Measurements from ENCODE around the gene PPIC. TPM values are rescaled to one million over a fixed set of nuclear protein-coding genes. Genes with fewer than 3 reads are reported as not detected.

The PPIC gene
- total RNA-seq, 1 experiment from 2014 or later, result 10.9 TPM

Small RNA genes within 50 kb of the gene (small RNA-seq; reads per million reads assigned to genes)
- 0 reads per million in 2 experiments for gene RN7SL689P
- gene RN7SL711P, result 0 to 0.23 reads per million in 2 experiments

Other genes with a start within 250 kb of the PPIC start
- gene SNX24, start 191.1 kb downstream of the PPIC start, total RNA-seq (2014; rRNA removed; shearing (Covaris generic)), result 29.6 and 32.3 TPM in 2 replicates
- 0.05 TPM in 1 of 2 replicates, not detected in the other for gene PRDM6, start 52.5 kb upstream of the PPIC start, total RNA-seq (2014; rRNA removed; shearing (Covaris generic))